Fibroblast of lung (primary cell): ENCODE measurements around the gene ALOXE3. TPM values are rescaled to one million over a fixed set of nuclear protein-coding genes. Genes with fewer than 3 reads are reported as not detected.

ENCODE experiments used
- DNase-seq, 2 donors: peaks; one replicate each; pipeline versions ENCODE4 v3.0.0 to v3.0.0-alpha.2; 2010; ENCODE audit warnings: low read depth in 2 of 2
- H2AFZ ChIP-seq: 2 replicates; pipeline ENCODE4 v1.5.1; 2012; ENCODE audit warnings: low read length, control low read depth, inconsistent platforms
- H3K27ac ChIP-seq: 2 replicates; pipeline ENCODE4 v1.5.1; 2011; ENCODE audit warnings: low read length, control low read depth; ENCODE audit not compliant: insufficient read depth
- H3K27me3 ChIP-seq: 2 replicates; pipeline ENCODE4 v1.5.1; 2011; ENCODE audit warnings: mild to moderate bottlenecking, low read length; ENCODE audit not compliant: control insufficient read depth, insufficient read depth
- H3K36me3 ChIP-seq: 2 replicates; pipeline ENCODE4 v1.5.1; 2011; ENCODE audit warnings: low read length; ENCODE audit not compliant: control insufficient read depth, insufficient read depth
- H3K4me1 ChIP-seq: 2 replicates; pipeline ENCODE4 v1.5.1; 2011; ENCODE audit warnings: low read length; ENCODE audit not compliant: control insufficient read depth, insufficient read depth; ENCODE audit errors: extremely low read depth
- H3K4me2 ChIP-seq: 2 replicates; pipeline ENCODE4 v1.5.1; 2011; ENCODE audit warnings: low read length, control low read depth; ENCODE audit not compliant: insufficient read depth; ENCODE audit errors: extremely low read depth
- H3K4me3 ChIP-seq, 4 experiments: fragments of 200-600 bp in 1 of 4; sonication (generic) in 1 of 4; replicated peaks in 1 of 4; 2 replicates each; pipeline ENCODE4 v1.5.1; 2011 to 2016; ENCODE audit warnings: low read length in 4 of 4, low read depth in 3 of 4, mild to moderate bottlenecking in 3 of 4, control low read depth in 2 of 4, inconsistent platforms in 1 of 4, mixed read lengths in 1 of 4; ENCODE audit not compliant: insufficient read depth in 1 of 4; ENCODE audit errors: control extremely low read depth in 1 of 4
- H3K79me2 ChIP-seq: 2 replicates; pipeline ENCODE4 v1.5.1; 2012; ENCODE audit warnings: mild to moderate bottlenecking, low read length, inconsistent platforms; ENCODE audit not compliant: control insufficient read depth, insufficient read depth
- H3K9ac ChIP-seq: 2 replicates; pipeline ENCODE4 v1.5.1; 2011; ENCODE audit warnings: mild to moderate bottlenecking, low read length, control low read depth; ENCODE audit not compliant: insufficient read depth
- H3K9me3 ChIP-seq: 2 replicates; pipeline ENCODE4 v1.5.1; 2012; ENCODE audit warnings: low read depth, low read length; ENCODE audit not compliant: control insufficient read depth, insufficient read depth
- H4K20me1 ChIP-seq: 2 replicates; pipeline ENCODE4 v1.5.1; 2011; ENCODE audit warnings: low read length; ENCODE audit not compliant: control insufficient read depth, insufficient read depth; ENCODE audit errors: extremely low read depth
- EZH2 ChIP-seq: IDR thresholded peaks from 2 replicates; pipeline ENCODE4 v1.5.1; 2012; ENCODE audit warnings: low read length, control low read depth, mild to moderate bottlenecking; ENCODE audit errors: missing control alignments
- polyA plus RNA-seq, 2 donors: library from polyadenylated mRNA; depleted of rRNA in 1 of 2; stranded (reverse) in 1 of 2; unstranded in 1 of 2; fragments of >200 nt; gene quantifications; 2 replicates each; pipeline ENCODE4 v1.2.1, GENCODE V29; 2011 to 2012; ENCODE audit warnings: missing spikeins in 1 of 2
- total RNA-seq: library from RNA; depleted of rRNA; stranded (reverse); fragments of >200 nt; gene quantifications from 2 replicates; pipeline ENCODE4 v1.2.1, GENCODE V29; 2014
- TF ChIP-seq, protein P1 (sequence below), 2 donors: IDR thresholded peaks in 1 of 2; conservative IDR thresholded peaks in 1 of 2; 1 replicate in 1 of 2; 2 replicates in 1 of 2; pipeline ENCODE4 v1.5.1; 2011 to 2012; ENCODE audit warnings: low read length in 2 of 2, control low read depth in 1 of 2, inconsistent platforms in 1 of 2, low read depth in 1 of 2, mild to moderate bottlenecking in 1 of 2

Gene ALOXE3
- total and polyA plus RNA-seq, 2 donors (not counting 1 experiment from before 2014, with no cell fraction given), result 0.01 TPM; not detected in 1

GRCh38 chr17:8122924-8123694 lies 4.8 kb upstream of the ALOXE3 start:
- Histone ChIP-seq H3K27ac (peak overlapping the region; percentile 42), H3K4me3 (peak overlapping the region; percentile 62 to 90 (median 64)), H3K27me3 (no peaks in the 10 kb centered on the region), H3K9ac (peak overlapping the region; percentile 28), H3K4me1 (peaks cover 10% of the 10 kb centered on the region), H4K20me1 (no peaks in the 10 kb centered on the region), H3K79me2 (no peaks in the 10 kb centered on the region), H2AFZ (peak overlapping the region; percentile 73), H3K4me2 (peak overlapping the region; percentile 89), H3K9me3 (no peaks in the 10 kb centered on the region), H3K36me3 (no peaks in the 10 kb centered on the region)
- DNase-seq, result peak; percentile 39 to 47
- no peak for TF ChIP-seq EZH2
- TF ChIP-seq, protein P1, sequence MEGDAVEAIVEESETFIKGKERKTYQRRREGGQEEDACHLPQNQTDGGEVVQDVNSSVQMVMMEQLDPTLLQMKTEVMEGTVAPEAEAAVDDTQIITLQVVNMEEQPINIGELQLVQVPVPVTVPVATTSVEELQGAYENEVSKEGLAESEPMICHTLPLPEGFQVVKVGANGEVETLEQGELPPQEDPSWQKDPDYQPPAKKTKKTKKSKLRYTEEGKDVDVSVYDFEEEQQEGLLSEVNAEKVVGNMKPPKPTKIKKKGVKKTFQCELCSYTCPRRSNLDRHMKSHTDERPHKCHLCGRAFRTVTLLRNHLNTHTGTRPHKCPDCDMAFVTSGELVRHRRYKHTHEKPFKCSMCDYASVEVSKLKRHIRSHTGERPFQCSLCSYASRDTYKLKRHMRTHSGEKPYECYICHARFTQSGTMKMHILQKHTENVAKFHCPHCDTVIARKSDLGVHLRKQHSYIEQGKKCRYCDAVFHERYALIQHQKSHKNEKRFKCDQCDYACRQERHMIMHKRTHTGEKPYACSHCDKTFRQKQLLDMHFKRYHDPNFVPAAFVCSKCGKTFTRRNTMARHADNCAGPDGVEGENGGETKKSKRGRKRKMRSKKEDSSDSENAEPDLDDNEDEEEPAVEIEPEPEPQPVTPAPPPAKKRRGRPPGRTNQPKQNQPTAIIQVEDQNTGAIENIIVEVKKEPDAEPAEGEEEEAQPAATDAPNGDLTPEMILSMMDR (conservative IDR thresholded peaks at IDR 0.05 in 1 of 2, IDR thresholded peaks at IDR 0.05 in 1 of 2; ENCODE audit: low read depth in 1 of 2, low read length in 2 of 2), result no peak

DNA sequence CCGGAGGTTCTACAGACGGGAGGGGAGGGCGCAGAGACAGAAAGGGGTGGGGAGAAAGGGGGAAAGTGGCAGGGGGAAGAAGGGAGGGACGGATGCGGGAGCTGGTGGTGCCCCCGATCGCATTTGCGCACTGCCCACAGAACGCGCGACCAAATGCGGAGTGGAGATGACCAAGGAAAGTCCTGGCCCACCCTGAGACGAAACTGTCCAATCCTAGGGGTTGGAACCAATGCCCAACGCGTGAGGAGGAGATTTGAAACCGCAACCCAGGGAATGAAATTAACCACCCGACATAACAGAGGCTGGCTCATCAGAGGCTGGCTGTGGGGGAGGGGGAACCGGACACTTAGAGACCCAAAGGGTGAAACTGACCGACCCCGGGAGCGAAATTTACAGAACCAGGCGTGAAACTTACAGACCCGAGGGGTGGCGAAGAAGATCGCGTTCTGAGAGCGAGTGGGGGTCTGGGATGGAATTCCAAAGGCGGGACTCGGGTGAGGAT lies 4.2 kb upstream of the ALOXE3 start:
- Histone ChIP-seq H2AFZ (peak overlapping the region; percentile 73), H3K4me3 (peak overlapping the region; percentile 62 to 90 (median 64)), H3K4me2 (peak overlapping the region; percentile 89), H3K27ac (peak overlapping the region; percentile 42), H4K20me1 (no peaks in the 10 kb centered on the region), H3K79me2 (no peaks in the 10 kb centered on the region), H3K36me3 (no peaks in the 10 kb centered on the region), H3K9ac (peak overlapping the region; percentile 28), H3K4me1 (peaks cover 10% of the 10 kb centered on the region), H3K9me3 (no peaks in the 10 kb centered on the region), H3K27me3 (no peaks in the 10 kb centered on the region)
- DNase-seq, result peak; percentile 45 to 66
- TF ChIP-seq, protein P1 (conservative IDR thresholded peaks at IDR 0.05 in 1 of 2, IDR thresholded peaks at IDR 0.05 in 1 of 2; ENCODE audit: low read depth in 1 of 2, low read length in 2 of 2), result no peak
- TF ChIP-seq EZH2, result no peak

- no peaks in the 10 kb centered on the region for H4K20me1 ChIP-seq
- H3K4me1 ChIP-seq, result peaks cover 10% of the 10 kb centered on the region
- no peak overlapping the region for H3K27ac ChIP-seq
- peak overlapping the region; percentile 89 for H3K4me2 ChIP-seq
- peak; percentile 60 to 72 for DNase-seq
- H3K9me3 ChIP-seq, result no peaks in the 10 kb centered on the region
- H3K27me3 ChIP-seq, result peaks cover under 1% of the 10 kb centered on the region
- H3K4me3 ChIP-seq, result peak overlapping the region; percentile 62 to 90 (median 64)
- peak overlapping the region; percentile 42 for H3K9ac ChIP-seq
- TF ChIP-seq, protein P1 (conservative IDR thresholded peaks at IDR 0.05 in 1 of 2, IDR thresholded peaks at IDR 0.05 in 1 of 2; ENCODE audit: low read depth in 1 of 2, low read length in 2 of 2), result peak; percentile 25 to 32
- no peak for TF ChIP-seq EZH2
- H3K79me2 ChIP-seq, result no peaks in the 10 kb centered on the region
- peak overlapping the region; percentile 51 for H2AFZ ChIP-seq
- no peaks in the 10 kb centered on the region for H3K36me3 ChIP-seq
Measured at GRCh38 chr17:8121681-8122421, 3.5 kb upstream of the ALOXE3 start.
